Activated T-cell treated with anti-CD3 and anti-CD28 coated beads, Interleukin-2, amount 50 U/mL, for 48 hours (primary cell): ENCODE measurements around the gene AGPS.
A peak's percentile ranks its signal among the peaks of the same experiment; 100 is the strongest.
"Not testable (repeated sequence)": the region's sequence is repeated elsewhere in the genome, so short reads cannot be mapped to it uniquely, and the experiment has no call there.

Source experiments
- DNase-seq, 2 experiments: peaks; one replicate each; pipeline ENCODE4 v3.0.0-alpha.2; 2020

The AGPS gene

DNA sequence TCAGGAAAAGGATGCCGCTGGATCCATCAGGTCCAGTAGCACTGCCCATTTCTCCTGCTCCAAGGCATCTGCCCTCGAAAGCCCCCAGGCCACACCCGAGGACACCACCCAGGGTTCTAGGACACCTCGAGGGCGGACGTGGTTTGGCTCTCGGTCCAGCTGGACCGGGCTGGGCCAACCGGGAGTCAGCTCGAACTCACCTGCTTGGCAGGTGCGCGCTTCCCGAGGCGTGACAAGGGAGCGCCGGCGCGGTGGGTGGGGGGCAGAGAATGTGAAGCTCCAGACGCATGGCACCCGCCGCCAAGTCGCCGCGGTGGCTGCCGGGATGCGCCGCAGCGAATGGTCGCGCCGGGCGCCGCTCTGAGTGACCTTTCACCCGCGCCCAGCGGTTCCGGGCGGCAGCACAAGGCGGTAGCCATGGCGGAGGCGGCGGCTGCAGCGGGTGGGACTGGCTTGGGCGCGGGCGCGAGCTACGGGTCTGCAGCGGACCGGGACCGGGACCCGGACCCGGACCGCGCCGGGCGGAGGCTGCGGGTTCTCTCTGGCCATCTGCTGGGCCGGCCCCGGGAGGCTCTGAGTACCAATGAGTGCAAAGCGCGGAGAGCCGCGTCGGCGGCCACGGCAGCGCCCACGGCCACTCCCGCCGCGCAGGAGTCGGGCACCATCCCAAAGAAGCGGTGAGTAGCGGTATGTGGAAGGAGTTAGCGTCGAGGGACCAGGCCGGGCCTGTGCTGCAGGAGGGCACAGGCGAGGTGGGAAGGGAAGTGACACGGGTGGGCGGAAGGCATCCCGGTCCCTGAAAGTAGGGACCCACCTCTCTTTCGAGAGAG, at the start of gene AGPS:
TSS of gene AGPS (plus strand) at position 401 of the 830 bp plus-strand sequence. CDS start at position 418, 17 bp downstream.
- peak; percentile 86 to 88 for DNase-seq

DNA sequence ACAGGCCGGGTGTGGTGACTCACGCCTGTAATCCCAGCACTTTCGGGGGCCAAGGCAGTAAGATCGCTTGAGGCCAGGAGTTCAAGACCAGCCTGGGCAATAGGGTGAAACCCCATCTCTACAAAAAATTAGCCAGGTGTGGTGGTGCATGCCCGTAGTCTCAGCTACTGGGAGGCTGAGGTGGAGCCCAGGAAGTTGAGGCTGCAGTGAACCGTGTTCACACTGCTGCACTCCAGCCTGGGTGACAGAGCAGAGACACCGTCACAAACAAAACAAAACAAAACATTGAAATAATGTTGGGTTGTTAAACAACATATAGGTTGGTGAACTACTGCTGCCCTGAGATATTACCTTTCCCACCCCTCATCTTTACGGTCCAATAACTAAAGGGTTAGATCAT, 48.8 kb upstream of the AGPS start:
- DNase-seq = no peak

DNA sequence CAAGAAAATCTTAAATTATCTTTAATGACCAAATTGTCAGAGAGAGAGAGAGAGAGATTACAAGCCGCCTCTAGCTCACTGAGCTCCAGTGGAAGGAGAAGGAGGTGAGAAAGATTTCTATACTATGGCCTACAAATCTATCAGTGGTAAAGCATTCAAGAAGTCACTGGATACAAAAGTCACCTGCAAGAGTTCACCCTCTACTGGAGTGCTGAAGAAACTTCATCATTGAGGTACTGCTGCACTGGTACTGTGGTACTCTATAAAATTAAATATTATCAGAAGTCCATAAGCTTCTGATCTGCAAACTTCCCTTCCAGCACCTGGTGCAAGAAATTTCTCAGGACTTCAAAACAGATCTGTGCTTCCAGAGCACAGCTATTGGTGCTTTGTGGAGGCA, 48.3 kb upstream of the AGPS start:
- no peak for DNase-seq

DNA sequence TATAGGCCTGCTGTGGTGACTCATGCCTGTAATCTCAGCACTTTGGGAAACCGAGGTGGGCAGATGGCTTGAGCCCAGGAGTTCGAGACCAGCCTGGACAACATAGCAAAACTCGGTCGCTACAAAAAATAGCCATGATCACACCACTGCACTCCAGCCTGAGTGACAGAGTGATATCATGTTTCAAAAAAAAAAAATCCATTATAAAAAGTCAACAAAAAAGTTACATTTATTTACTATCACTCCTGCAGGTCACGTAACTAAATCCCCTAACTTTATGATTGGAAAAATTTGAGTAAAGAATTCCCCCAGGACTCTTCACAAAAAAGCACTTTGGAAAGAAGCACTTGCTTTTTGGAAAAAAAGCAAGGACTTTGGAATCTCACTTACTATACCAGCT, 46.4 kb upstream of the AGPS start:
- DNase-seq = no peak

DNA sequence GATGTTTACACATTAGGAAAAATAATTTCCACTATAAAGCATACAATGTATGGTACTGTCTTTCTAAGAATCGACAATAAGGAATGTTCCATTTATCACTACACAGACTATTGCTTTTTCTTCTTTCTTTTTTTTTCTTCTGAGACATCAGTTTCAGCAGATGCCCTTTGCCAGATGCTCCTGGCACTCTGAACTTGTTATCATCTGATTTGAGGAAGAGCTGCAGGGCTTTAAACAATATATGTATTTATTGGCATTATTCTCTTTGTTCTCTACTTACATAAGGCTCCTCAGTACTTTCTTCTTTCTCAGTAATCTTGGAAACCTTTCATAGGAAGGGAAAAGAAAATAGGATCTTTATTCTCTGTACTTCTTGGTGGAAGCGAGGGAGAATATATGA, 45.0 kb upstream of the AGPS start:
- DNase-seq = no peak

DNA sequence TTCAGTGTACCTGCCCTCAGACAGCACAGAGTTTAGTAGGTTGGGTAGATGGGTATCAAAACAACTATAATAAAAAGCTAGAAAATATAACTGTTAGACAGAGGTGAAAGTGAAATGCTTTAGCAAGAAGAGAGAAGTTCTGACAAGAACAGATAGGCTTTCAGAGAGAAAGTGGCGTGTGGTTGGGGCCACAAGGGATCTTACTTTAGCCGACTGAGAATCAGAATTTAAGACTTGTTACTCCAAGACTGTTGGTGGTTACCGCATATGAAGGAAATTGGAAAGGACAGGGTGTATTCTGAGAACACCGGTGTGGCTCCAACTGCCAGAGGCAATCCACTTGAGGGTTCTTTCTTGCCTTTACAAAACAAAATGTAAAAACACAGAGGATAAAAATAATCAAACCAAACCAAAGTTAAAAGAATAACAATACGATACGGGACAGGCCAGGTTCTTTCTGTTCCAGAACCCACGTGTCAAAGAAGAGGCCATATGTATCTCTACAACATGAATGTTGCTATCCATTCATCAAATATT, 44.4 kb upstream of the AGPS start:
- DNase-seq = no peak

DNA sequence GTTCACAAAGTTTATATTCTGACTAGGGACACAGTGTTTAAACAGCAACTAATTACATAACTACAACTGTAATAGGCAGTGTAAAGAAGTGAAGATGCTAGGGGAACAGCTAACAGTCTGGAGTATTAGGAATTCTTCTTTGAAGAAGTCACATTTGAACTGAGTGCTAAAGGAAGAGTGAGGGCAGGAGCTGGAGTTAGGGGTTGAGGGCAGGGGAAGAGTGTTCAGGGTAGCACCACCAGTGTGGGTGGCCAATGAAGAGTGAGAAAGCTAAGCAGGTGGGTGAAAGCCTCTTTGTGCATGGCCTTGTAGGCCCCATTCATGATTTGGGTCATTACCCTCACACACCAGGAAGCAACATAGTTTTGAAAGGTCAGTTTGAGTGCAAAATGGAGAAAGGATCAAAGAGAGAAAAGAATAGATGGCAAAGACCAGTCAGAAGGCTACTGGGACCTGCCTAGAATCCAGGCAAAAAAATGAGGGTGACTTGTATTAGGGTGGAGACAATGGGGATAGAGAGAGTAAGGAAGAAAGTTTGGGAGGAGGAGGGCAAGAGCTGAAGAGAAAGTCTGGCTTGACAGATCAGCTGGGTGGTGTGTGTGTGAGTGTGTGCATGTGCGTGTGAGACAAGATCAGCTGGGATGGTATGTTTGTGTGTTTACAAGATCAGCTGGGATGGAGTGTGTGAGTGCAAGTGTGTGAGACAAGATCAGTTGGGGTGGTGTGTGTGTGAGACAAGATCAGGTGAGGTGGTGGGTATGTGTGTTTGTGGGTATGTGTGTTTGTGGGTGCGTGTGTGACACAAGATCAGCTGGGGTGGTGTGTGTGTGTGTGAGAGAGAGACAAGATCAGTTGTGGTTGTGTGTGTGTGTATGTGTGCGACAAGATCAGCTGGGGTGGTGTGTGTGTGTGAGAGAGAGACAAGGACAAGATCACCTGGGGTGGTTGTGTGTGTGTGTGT, 43.6 kb upstream of the AGPS start:
- DNase-seq = no peak

DNA sequence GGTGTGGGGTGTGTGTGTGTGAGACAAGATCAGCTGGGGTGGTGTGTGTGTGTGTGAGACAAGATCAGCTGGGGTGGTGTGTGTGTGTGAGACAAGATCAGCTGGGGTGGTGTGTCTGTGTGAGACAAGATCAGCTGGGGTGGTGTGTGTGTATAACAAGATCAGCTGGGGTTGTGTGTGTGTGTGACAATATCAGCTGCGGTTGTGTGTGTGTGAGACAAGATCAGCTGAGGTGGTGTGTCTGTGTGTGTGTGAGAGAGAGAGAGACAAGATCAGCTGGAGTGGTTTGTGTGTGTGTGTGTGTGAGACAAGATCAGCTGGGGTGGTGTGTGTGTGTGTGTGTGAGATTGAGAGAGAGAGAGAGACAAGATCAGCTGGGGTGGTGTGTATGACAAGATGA, 41.9 kb upstream of the AGPS start:
- not testable (repeated sequence) for DNase-seq

DNA sequence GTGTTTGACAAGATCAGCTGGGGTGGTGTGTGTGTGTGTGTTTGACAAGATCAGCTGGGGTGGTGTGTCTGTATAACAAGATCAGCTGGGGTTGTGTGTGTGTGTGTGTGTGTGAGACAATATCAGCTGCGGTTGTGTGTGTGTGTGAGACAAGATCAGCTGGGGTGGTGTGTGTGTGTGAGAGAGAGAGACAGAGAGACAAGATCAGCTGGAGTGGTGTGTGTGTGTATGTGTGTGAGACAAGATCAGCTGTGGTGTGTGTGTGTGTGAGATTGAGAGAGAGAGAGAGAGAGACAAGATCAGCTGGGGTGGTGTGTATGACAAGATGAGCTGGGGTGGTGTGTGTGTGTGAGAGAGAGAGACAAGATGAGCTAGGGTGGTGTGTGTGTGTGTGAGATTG, 41.5 kb upstream of the AGPS start:
- DNase-seq = not testable (repeated sequence)

DNA sequence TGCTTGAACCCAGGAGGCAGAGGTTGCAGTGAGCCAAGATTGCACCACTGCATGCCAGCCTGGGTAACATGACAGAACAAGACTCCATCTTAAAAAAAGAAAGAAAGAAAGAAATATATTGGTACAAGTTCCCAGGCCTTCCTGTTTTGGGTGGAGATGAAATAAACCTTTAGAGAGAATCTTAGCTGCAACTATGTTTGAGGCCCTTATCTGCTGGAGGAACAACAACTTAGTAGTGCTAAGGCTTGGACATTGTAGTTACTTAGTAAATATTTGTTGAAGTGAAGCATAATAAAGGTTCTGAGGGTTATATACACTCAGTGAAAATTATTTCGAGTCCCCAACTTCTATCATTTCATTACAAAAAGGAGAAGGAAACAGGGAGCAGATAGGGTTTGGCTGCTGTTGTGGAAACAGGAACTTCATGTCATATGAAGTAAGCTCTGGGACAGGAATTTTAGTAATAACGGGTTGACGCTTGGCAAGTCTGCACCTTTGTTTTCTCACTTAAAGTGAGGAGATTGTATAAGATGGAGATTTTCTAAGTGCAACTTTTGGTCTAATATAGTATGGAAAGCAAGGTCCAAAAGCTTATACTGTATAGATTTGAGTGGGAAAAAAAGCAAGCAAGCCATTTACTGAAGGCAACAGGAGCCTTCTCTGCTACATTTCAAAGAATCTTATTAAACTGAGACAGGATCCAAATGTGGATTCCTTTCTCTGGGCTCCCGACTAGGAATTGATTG, 40.0 kb upstream of the AGPS start:
- no peak for DNase-seq

DNA sequence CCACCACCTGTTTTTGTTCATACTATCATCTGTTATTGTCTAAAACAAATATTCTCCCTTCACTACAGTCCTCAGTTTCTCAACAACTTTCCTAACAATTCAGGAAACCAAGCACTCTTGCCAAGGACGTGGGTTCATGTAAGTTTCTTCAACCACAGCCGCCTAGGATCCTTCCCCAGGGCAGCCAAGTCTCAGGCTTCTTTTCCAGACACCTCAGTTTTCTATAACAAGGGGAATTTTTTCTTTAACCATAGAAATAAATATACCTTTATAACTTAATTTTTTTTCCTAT, 39.4 kb upstream of the AGPS start:
- no peak for DNase-seq

DNA sequence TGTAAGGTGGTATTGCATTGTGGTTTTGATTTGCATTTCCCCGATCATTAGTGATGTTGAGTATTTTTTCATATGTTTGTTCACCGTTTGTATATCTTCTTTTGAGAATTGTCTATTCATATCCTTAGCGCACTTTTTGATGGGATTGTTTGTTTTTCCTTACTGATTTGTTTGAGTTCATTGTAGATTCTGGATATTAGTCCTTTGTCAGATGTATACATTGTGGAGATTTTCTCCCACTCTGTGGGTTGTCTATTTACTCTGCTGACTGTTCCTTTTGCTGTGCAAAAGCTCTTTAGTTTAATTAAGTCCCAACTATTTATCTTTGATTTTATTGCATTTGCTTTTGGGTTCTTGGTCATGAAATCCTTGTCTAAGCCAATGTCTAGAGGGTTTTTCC, 38.0 kb upstream of the AGPS start:
- not testable (repeated sequence) for DNase-seq

DNA sequence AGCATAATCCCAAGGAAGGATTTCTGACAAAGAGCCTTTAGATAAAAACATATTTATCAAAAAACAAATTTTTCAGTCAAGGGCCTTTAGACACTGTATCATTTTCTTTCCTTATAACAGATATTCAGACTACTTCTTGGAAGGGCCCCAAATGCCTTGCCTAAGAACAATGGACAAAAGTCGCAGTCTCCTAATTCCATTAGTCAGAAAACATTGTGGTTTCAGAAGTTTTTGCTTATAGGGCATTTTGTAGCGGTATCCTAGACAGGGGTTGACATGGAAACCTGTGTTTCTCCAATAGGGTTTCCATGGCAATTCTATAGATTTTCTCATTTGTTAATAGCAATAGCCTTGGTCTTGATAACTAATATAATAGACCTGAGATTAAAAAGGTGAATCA, 36.7 kb upstream of the AGPS start:
- no peak for DNase-seq

DNA sequence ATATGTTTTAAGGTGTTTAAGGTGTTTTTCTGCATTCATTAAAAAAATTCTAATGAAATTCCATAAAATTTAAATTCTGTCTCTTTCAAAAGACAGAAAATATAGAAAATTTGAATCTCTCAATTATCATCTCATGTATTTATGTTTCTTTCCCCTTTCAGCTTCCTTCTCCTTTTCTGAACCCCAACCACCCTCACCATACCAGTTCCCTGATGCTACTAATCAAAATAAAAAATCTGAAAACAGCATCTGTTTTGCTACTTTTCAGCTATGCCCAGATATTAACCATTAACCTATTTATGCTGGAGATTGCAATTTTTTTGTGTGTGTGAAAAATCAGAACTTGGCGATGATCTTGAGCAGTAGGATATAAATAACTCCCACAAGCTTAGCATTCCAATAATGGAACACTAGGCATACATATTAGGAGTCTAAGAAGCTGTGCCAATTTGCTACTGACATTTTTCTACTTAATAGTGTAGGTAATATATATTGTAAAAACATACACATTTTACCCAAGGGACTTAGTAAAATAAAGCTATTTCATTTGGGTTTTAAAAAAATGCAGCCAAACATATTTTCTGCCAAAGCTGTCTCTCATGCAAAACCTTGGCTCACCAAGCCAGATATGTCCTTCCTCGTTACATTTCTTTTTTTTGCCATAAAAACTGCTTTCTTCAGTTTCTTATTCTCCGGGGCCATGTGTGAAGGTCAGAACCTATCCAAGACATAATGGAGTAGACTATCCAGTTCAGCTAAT, 32.6 kb upstream of the AGPS start:
- no peak for DNase-seq

DNA sequence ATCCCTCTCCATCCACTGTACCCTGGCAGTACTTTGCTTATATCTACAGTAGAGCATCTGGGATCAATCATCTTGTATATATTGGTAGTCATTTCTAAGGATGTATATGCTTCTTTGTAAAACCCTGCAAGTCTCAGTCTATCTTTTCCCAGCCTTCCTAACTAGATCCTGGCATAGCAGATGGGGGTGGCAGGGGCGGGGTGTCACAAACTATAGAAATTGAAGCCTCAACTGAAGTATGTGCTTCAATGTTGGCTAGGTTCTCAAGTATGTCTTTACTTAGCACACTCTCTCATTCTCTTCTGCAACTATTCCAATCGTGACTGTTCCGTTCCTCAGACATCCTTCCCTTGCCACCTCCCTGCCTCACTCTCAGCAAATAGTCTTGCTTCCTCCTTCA, 30.1 kb upstream of the AGPS start:
- DNase-seq = no peak

DNA sequence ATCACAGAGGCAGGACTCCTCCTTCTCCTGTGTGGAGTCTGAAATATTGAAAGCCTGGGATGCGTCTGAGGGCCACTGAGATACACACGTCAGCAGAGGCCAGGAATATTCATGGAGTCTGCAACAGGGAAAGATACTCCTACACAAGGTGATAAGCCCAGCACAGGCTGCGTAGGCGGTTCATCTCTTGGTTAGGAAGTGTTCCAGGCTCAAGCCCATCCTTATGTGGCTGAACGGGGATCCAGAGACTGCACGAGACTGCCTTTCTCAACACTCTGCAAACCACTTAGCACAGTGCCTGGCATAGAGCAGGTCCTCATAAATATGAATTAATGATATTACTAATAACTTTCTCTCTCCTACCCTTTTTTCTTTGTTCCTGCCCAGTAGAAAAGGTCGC, 29.2 kb upstream of the AGPS start:
- DNase-seq = no peak

DNA sequence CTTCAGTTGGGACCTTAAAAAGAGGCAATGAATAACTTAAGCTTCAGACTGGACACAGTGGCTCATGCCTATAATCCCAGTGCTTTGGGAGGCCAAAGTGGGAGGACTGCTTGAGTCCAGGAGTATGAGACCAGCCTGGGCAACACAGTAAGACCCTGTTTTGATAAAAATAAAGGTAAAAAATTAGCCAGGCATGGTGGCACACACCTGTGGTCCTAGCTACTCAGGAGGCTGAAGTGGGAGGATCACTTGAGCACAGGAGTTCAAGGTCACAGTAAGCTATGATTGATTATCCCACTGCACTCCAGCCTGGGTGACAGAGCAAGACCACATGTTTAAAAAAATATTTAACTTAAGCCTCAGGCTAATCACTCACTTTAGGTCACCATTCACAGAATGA, 26.8 kb upstream of the AGPS start:
- DNase-seq = not testable (repeated sequence)

DNA sequence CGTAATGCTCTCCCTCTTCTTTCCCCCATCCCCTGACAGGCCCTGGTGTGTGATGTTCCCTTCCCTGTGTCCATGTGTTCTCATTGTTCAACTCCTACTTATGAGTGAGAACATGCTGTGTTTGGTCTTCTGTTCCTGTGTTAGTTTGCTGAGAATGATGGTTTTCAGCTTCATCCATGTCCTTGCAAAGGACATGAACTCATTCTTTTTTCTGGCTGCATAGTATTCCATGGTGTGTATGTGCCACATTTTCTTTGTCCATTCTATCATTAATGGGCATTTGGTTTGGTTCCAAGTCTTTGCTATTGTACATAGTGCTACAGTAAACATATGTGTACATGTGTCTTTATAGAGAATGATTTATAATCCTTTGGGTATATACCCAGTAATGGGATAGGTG, 24.6 kb upstream of the AGPS start:
- not testable (repeated sequence) for DNase-seq

DNA sequence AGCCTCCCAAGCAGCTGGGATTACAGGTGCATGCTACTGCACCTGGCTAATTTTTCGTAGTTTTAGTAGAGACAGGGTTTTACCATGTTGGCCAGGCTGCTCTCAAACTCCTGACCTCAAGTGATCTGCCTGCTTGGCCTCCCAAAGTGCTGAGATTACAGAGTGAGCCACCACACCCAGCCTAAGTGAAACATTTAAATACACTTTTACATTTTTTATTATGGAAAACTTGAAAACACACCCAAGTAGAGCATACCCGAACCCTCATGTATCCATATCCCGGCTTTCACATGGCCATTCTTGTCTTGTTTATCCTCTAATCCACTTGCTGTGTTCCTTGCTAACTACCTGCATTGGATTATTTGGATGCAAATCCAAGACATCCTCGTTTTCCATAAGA, 13.2 kb upstream of the AGPS start:
- DNase-seq = no peak

DNA sequence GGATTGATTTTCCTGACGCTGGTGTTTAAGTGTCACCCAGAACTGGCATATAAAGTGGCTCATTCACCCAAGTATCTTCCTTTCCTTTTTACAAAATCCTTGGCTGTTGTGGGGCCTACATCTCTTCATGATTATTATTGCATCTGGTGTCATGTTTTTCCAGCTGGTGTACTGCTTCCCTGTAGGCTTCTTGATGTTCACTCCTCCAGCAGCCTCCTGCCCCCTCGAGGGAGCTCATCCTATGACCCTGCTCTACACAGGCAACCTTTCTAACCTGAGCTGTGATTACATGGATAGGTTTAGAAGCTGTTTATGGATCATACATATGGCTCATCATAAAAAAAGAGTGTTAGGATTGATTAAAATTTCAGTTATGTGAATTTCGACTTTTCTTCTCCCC, 12.4 kb upstream of the AGPS start:
- no peak for DNase-seq

DNA sequence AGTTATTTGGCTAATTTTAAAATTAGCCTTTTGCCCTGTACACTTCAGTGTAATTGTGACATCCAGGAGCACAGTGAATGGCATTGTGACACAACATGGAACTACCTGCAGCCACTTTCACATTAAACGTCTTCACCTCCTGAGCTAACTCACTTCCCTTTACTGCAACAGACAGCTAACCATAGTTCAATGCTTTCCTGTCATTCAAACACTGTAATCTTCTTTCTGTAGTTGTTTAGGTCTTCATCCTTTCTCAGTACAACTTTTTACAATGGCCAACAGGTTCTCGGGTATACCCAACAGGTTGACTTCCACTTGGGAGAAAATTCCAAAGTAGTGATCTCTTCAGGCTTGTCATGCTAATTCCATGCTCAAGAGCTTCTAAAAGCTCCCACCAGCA, 8.6 kb upstream of the AGPS start:
- DNase-seq = no peak

DNA sequence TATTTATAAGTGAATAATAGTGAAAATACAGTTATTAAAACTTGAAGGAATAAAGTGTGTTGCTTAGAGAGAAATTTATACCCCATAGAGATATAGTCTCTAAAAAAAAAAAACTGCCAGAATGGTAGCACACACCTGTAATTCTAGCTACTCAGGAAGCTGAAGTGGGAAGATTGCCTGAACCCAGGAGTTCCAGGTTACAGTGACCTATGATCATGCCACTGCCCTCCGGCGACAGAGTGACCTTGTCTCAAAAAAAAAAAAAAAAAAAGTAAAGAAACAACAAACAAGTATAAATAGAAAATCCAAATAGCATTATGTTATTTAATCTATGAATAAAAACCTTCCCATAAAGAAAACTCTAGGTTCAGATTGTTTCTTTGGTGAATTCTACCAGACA, 7.4 kb upstream of the AGPS start:
- no peak for DNase-seq
